Astrocyte of the spinal cord (primary cell): ENCODE measurements around the gene PIAS1.

Experiments used
- DNase-seq: peaks from one replicate; pipeline ENCODE4 v3.0.0; 2011; ENCODE audit warnings: low read depth, low spot score
- H3K4me3 ChIP-seq: 2 replicates; pipeline ENCODE4 v1.5.1; 2011; ENCODE audit warnings: low read depth, mild to moderate bottlenecking, low read length, moderate library complexity
- CTCF ChIP-seq: IDR thresholded peaks from 2 replicates; pipeline ENCODE4 v1.5.1; 2012; ENCODE audit warnings: low read depth, mild to moderate bottlenecking, low read length, inconsistent platforms
- in situ Hi-C: cut with HindIII; loops from 2 replicates; pipeline ENCODE4 v1.10.0; 2017; ENCODE audit warnings: low sequenced_read_pairs

PIAS1 gene

DNA sequence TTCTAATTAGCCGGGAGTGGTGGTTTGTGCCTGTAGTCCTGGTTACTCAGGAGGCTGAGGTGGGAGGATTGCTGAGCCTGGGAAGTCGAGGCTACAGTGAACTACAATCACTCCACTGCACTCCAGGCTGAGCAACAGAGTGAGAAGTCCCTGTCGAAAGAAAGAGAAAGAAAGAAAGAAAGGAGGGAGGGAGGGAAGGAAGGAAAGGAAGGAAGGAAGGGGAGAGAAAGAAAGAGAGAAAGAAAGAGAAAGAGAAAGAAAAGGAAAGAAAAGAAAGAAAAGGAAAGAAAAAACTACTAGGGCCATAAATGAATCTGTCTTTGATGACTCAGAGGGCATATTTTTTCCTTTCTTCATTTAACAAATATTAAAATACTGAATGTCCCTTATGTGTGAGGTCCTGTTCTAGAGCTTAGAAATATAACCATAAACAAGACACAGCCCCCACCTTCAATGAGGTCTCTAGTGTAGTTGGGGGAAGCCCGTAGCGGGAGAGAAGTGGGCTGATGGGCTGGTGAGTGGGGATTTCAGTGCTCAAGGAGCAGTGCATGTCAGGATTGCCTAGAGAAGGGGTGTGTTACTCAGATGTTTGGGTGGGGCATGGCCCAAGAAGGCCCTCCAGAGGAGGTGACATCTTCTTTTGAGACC lies 35.2 kb upstream of the PIAS1 start:
- DNase-seq, result no peak
- no peak overlapping the region for H3K4me3 ChIP-seq
- in situ Hi-C loops, result no loop called here
- TF ChIP-seq CTCF, result no peak

- DNase-seq, result no peak
- in situ Hi-C loops, result no loop called here
- H3K4me3 ChIP-seq, result no peak overlapping the region
- TF ChIP-seq CTCF, result no peak
These were observed 34.1 kb upstream of the PIAS1 start for GRCh38 chr15:68019814-68020525.

GRCh38 chr15:68020685-68021084 lies 33.4 kb upstream of the PIAS1 start:
- DNase-seq, result no peak
- no peak for TF ChIP-seq CTCF
- in situ Hi-C loops, result no loop called here
- H3K4me3 ChIP-seq, result no peak overlapping the region

DNA sequence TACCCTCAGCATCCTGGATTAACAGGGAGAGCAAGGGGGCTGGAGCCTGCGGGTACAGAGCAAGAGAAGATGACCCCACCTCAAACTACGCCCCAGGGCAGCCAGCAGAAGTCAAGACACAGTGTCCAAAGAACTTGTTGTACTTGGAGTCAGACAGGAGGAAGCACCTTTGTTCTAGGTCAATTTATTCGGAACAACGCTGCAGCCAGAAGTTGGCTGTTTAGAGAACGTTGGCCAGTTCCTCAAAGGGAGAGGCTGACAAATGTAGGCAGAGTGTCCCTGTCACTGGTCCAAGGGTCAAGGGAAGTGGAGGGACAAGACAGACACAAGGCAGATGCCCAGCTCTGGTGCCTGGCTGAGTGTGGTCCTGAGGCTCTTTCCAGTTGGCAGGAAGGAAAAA lies 32.1 kb upstream of the PIAS1 start:
- in situ Hi-C loops, result no loop called here
- no peak for DNase-seq
- no peak overlapping the region for H3K4me3 ChIP-seq
- TF ChIP-seq CTCF, result no peak

DNA sequence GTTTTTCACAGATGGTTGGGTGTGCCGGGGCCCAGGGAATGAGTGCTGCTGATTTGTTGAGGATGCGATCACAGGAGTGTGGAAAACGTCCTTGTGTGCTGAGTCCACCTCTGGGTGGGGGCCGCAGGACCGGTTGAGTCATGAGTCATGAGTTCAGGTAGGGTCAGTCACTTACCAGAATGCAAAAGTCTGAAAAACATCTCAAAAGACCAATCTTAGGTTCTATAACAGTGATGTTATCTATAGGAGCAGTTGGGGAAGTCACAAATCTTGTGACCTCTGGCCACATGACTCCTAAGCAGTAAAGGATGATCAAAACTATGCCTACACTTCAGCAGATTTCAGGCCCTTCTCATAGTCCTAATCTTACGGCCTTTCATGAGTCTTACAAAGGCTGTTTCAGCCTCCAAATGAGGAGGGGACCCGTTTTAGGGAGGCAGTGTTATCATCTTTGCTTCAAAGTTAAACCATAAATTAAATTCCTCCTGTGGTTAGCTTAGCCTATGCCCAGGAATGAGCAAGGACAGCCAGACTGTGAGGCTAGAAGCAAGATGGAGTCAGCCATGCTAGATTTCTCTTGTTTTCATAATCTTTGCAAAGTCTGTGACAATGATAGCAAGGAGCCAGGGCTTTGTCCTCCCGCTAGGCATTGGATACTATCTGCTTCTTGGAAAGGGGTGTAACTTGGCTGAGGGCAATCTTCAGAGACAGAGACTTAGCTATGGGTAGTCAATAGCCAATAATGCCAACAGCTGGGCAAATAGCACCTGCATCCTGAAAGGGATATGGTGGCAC lies 30.6 kb upstream of the PIAS1 start:
- H3K4me3 ChIP-seq, result no peak overlapping the region
- DNase-seq, result no peak
- TF ChIP-seq CTCF, result no peak
- in situ Hi-C loops, result no loop called here

DNA sequence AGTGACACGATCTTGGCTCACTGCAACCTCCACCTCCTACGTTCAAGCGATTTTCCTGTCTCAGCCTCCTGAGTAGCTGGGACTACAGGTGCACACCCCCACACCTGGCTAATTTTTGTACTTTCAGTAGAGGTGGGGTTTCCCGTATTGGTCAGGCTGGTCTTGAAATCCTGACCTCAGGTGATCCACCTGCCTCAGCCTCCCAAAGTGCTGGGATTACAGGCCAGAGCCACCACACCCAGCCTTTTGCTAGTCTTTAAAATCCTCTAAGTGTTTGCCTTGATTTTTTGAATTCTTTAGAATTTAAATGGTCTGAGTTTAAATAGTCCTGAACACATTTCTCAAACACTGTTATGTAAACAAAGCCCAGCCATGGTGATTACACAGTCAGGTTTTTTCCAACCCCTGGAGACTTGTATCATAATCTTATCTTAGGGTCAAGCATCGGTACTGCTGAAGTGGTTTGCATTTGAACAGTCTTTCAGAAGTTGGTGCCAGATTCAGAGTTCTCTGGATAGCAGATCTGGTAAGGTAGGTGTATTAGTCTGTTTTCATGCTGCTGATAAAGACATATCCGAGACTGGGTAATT lies 28.2 kb upstream of the PIAS1 start:
- TF ChIP-seq CTCF, result no peak
- in situ Hi-C loops, result no loop called here
- H3K4me3 ChIP-seq, result no peak overlapping the region
- DNase-seq, result peak; percentile 7
